ENCODE data around the gene CYP19A1.

The CYP19A1 gene

DNA sequence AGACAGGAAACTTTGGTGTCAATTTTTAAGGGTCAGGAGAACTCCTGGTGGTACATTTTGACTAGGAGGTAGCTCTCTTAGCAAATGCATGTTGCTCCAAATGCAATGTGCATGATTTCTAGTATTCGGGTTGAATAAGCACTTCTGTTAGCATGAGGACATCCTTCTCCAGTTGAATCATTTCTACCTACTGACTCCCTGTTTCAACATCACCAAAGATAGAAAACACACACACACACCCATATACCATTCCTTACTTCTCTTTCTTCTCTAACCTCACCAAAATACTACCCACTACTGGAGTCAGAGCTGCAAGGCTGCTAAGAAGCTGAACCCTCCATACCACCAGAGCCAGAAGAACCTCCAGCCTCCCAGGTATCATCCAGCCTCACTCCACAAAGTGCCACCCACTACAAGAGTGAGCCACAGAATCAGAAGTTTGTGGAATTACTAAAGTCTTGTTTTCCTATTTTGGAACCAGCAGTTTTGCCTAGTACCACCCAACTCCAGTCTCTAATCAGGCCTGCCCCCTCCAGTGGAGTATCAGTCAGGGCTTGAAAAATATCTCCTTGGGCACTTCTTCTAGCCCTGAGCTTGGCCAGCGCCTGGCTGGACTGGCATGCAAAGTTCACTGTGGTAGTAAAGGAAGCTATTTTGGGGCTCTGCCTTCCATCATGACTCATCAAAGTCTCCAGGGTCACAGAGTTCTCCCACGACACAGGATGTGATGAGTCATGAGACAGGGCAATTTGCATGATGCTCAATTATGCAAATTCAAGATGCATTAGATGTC is 110.3 kb downstream of the CYP19A1 start:
- in situ Hi-C loops (cut with MboI; ENCODE audit: low sequenced_read_pairs): no loop called here

- in situ Hi-C loops (cut with MboI; ENCODE audit: low sequenced_read_pairs): no loop called here
Measured at GRCh38 chr15:51226576-51227210, 111.7 kb downstream of the CYP19A1 start.

- in situ Hi-C loops (cut with MboI; ENCODE audit: low sequenced_read_pairs): no loop called here
Measured at GRCh38 chr15:51224428-51224827, 114.0 kb downstream of the CYP19A1 start.

DNA sequence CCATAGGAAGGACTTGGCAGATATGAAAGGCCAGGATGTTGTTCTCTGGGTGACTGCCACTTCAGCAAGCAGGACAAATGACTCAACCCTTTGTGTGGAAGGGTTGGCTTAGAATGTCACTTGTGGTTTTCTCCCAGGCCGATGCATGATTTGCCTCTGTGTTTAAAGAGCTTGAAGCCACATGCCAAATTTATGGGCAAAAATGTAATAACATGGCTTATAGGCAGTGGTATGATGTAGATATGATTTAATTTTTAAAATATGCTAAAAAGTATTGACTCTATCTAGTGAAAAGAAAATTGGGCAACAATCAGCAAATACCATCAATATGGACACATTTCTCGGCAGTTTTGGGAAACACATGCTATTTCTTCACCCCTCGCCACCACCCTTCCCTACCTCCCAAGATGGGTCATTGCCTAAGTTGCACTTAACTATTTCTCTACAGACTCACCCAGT is 114.6 kb downstream of the CYP19A1 start:
- in situ Hi-C loops (cut with MboI; ENCODE audit: low sequenced_read_pairs): no loop called here

DNA sequence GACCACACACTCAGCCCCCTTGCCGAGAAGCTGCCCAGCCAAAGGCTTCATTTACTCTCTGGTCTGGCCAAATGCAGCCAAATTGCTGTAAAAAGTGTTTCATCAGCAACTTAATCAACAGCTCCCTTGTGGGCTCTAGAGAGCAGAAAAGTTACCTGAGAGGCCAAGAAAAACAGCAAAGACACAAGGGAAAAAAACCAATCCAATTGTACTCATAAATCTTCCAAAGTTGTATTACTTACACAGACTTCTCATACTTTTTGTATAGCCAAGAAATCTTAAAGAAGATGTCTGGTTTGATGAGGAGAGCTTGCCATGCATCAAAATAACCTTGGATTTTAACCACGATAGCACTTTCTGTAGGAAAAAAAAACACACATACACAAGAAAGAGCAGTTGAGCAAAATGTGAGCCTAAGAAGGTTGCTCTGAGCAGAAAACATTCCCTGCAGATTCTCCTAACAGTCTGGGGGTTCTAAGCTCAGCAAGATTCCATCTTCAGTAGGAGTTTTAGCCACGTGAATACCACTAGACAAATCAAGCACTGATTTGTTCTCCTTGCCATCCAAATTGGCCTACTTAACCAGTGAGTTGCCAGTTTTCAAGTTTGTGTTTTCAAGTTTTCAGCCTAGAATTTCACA is 120.0 kb downstream of the CYP19A1 start:
- in situ Hi-C loops (cut with MboI; ENCODE audit: low sequenced_read_pairs): no loop called here

DNA sequence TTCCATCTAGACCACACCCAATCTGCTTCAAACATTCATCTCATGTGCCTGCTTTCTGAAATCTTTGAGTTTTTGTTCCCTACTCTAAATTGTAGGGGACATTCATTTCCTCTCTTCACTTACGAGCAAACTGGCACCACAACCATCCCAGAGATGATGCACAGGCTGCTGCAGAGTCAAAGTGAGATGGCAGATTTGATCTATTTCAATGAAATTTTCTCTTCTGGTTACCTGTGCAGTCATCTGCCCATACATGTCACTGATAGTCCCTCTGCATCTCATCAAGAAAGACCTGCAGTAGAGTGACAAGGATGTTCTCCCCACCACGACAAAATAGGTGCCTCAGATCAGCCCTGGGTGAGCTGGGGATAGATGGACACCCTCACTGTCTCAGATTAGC is 125.5 kb downstream of the CYP19A1 start:
- in situ Hi-C loops (cut with MboI; ENCODE audit: low sequenced_read_pairs): no loop called here

- in situ Hi-C loops (cut with MboI; ENCODE audit: low sequenced_read_pairs): no loop called here
Measured at GRCh38 chr15:51212239-51212638, 126.2 kb downstream of the CYP19A1 start.

DNA sequence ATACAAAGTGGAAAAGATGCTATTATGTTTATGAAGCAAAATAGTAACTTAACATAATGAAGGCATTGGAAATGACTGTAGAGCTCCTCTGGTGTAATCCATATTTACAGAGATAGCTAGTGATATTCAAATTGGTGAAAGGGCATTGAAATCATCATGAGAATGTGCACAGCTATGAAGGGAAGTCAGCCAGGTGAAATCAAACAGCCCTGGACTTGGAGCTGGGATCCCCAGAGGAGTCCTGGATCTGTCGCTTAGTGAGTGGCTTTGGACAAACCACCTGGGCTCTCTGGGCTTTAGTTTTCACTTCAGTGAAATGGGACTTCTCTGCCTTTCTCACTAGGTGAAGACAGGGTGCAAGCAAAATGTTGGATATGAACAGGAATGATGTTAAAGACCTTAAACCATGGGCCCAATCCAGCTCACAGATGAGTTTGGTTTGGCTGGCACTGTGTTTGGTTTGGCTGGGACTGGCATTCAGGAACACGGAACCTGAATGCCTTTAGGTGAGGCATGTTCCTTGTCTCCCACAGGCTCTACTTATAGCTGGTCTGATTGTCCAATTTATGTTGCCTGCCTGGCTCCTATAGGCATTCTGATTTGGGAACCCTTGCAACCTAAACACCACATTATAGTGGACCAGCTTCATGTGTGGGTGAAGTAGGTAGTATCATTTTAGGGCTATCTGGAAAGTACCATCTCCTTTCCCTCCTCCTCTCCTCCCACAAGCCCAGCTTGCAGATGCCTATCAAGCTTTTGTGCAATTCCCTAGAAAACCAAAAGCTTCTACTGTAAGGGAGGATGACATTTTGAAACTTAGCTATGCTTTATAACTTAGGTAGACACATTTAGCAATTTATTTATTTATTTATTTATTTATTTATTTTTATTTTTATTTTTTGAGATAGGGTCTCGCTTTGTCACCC is 133.1 kb downstream of the CYP19A1 start:
- in situ Hi-C loops (cut with MboI; ENCODE audit: low sequenced_read_pairs): no loop called here

GRCh38 chr15:51203797-51204196 is 134.6 kb downstream of the CYP19A1 start:
- in situ Hi-C loops (cut with MboI; ENCODE audit: low sequenced_read_pairs): no loop called here

- in situ Hi-C loops (cut with MboI; ENCODE audit: low sequenced_read_pairs): no loop called here
Measured at GRCh38 chr15:51202783-51203182, 135.6 kb downstream of the CYP19A1 start.

DNA sequence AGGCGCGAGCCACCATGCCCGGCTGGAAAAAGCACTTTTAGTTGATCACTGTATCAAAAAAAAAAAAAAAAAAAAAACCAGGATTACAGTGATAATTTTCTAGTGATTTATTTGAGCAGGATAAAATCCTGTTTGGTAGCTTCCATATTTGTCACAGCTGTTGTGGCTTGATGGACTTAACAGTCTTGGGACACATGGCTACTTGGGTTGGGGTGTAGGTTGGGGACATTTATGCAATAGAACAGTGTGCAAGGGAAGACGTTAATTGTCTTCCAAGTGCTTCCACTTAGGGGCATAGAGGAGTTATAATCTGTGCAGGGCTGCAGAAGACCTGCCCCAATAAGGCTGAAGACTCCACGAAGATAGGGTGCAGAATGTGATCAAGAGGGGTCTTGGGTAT is 136.8 kb downstream of the CYP19A1 start:
- in situ Hi-C loops (cut with MboI; ENCODE audit: low sequenced_read_pairs): no loop called here

GRCh38 chr15:51200792-51201191 is 137.6 kb downstream of the CYP19A1 start:
- in situ Hi-C loops (cut with MboI; ENCODE audit: low sequenced_read_pairs): no loop called here

- in situ Hi-C loops (cut with MboI; ENCODE audit: low sequenced_read_pairs): no loop called here
Measured at GRCh38 chr15:51199541-51199940, 138.9 kb downstream of the CYP19A1 start.

GRCh38 chr15:51198701-51199232 is 139.6 kb downstream of the CYP19A1 start:
- in situ Hi-C loops (cut with MboI; ENCODE audit: low sequenced_read_pairs): no loop called here

GRCh38 chr15:51195459-51195858 is 142.9 kb downstream of the CYP19A1 start:
- in situ Hi-C loops (cut with MboI; ENCODE audit: low sequenced_read_pairs): no loop called here

DNA sequence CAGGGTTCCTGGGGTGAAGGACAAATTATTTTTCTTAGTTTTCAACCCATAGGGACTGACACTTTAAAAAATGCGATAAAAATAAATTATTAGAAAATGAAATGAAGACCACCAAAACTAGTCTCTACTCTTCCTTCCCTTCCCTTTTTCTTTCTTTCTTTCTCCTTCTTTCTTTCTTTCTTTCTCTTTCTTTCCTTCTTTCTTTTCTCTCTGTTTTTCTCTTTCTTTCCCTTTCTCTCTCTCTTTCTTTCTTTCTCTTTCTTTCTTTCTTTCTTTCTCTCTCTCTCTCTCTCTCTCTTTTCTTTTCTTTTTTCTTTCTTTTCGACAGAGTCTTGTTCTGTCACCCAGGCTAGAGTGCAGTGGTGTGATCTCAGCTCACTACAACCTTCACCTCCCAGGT is 144.4 kb downstream of the CYP19A1 start:
- in situ Hi-C loops (cut with MboI; ENCODE audit: low sequenced_read_pairs): no loop called here

GRCh38 chr15:51193526-51193925 is 144.9 kb downstream of the CYP19A1 start:
- in situ Hi-C loops (cut with MboI; ENCODE audit: low sequenced_read_pairs): no loop called here

GRCh38 chr15:51192521-51193280 is 145.7 kb downstream of the CYP19A1 start:
- in situ Hi-C loops (cut with MboI; ENCODE audit: low sequenced_read_pairs): no loop called here

DNA sequence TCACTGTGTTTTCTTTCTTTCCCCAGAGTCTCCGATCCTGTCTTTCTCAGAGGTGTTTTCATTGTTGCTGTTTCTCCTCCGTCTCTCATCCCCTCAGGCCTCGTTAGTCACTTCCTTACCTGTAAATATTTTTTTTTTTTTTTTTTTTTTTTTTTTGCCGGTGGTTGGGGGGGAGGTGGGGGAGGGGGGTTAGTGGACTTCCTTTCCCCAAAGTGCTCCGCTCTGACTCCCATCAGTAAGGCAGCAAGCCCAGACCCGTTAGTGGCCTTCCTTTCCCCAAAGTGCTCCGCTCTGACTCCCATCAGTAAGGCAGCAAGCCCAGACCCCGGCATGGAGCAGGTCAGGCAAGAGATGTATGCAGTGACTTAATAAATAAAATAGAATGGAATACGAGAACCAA is 146.6 kb downstream of the CYP19A1 start:
- in situ Hi-C loops (cut with MboI; ENCODE audit: low sequenced_read_pairs): no loop called here

All from HL-60/S4 treated with retinoic acid at 250 ng/mL for 4 days and 3 days (cell line).